NCI-H2196 treated with DMSO at 0.1 percent for 48 hours (cell line): ENCODE results near the gene HIVEP3.

ENCODE experiments used
- DNase-seq: peaks from one replicate; lab custom pipeline; 2025; ENCODE audit not compliant: unreplicated experiment; lab: John Stamatoyannopoulos, UW

HIVEP3 gene

GRCh38 chr1:41894808-41895483 lies 23.8 kb downstream of the HIVEP3 start:
- DNase-seq = no peak

- no peak for DNase-seq
Observed at GRCh38 chr1:41894101-41894807, 24.5 kb downstream of the HIVEP3 start.

- no peak for DNase-seq
Observed at GRCh38 chr1:41892301-41892781, 26.4 kb downstream of the HIVEP3 start.

GRCh38 chr1:41891199-41891896 lies 27.4 kb downstream of the HIVEP3 start:
- no peak for DNase-seq

- DNase-seq = no peak
Observed at GRCh38 chr1:41890825-41891198, 27.9 kb downstream of the HIVEP3 start.

GRCh38 chr1:41889506-41890414 lies 29.0 kb downstream of the HIVEP3 start:
- DNase-seq = no peak

- no peak for DNase-seq
Observed at GRCh38 chr1:41888756-41889155, 30.0 kb downstream of the HIVEP3 start.

- no peak for DNase-seq
Observed at GRCh38 chr1:41887365-41887764, 31.4 kb downstream of the HIVEP3 start.

- DNase-seq = no peak
Observed at GRCh38 chr1:41884256-41885230, 34.2 kb downstream of the HIVEP3 start.

GRCh38 chr1:41883507-41883906 lies 35.2 kb downstream of the HIVEP3 start:
- no peak for DNase-seq

GRCh38 chr1:41882486-41882885 lies 36.2 kb downstream of the HIVEP3 start:
- DNase-seq = no peak

GRCh38 chr1:41882068-41882477 lies 36.6 kb downstream of the HIVEP3 start:
- DNase-seq = no peak

- no peak for DNase-seq
Observed at GRCh38 chr1:41880950-41881885, 37.5 kb downstream of the HIVEP3 start.

GRCh38 chr1:41880261-41880660 lies 38.5 kb downstream of the HIVEP3 start:
- DNase-seq = no peak

- DNase-seq = no peak
Observed at GRCh38 chr1:41879617-41880016, 39.1 kb downstream of the HIVEP3 start.

- no peak for DNase-seq
Observed at GRCh38 chr1:41878911-41879310, 39.8 kb downstream of the HIVEP3 start.

- DNase-seq = no peak
Observed at GRCh38 chr1:41878495-41878894, 40.2 kb downstream of the HIVEP3 start.

- DNase-seq = no peak
Observed at GRCh38 chr1:41876576-41877445, 41.9 kb downstream of the HIVEP3 start.
